ENCODE data around the gene CDH3. TPM values are rescaled to one million over a fixed set of nuclear protein-coding genes. Genes with fewer than 3 reads are reported as not detected.

Gene CDH3
- polyA plus RNA-seq, 1 experiment: not detected

GRCh38 chr16:68676113-68676860 lies 31.2 kb downstream of the CDH3 start:
- H3K4me3 ChIP-seq (ENCODE audit: low read depth, low read length): no peak overlapping the region
- TF ChIP-seq CTCF (IDR thresholded peaks at IDR 0.05; ENCODE audit: low read depth, low read length): no peak
- no peak overlapping the region for H3K27ac ChIP-seq (ENCODE audit: low read depth, low read length)
- CTCF ChIA-PET: interaction anchor here (0.5 to 1.2 kb wide), 2 partner anchors 13 to 226 kb away, joined by 3 to 6 read pairs; no protein-coding TSS in a partner anchor
- H3K9me3 ChIP-seq (ENCODE audit: control insufficient read depth, insufficient read depth, low read length): no peaks in the 10 kb centered on the region
- POLR2A ChIA-PET: interaction anchor here (0.6 kb wide), 1 partner anchor 171 kb away, joined by 7 read pairs; no protein-coding TSS in a partner anchor
- DNase-seq (ENCODE audit: low read depth, low spot score): no peak
- no peaks in the 10 kb centered on the region for H3K27me3 ChIP-seq (ENCODE audit: control insufficient read depth, insufficient read depth, low read length)

GRCh38 chr16:68681038-68681437 lies 35.9 kb downstream of the CDH3 start:
- no peak for DNase-seq (ENCODE audit: low read depth, low spot score)
- no peak for TF ChIP-seq CTCF (IDR thresholded peaks at IDR 0.05; ENCODE audit: low read depth, low read length)
- Histone ChIP-seq H3K27ac (ENCODE audit: low read depth, low read length) (no peak overlapping the region), H3K9me3 (ENCODE audit: control insufficient read depth, insufficient read depth, low read length) (peaks cover 5% of the 10 kb centered on the region; the same call in 1 of the 2 replicates), H3K27me3 (ENCODE audit: control insufficient read depth, insufficient read depth, low read length) (no peaks in the 10 kb centered on the region), H3K4me3 (ENCODE audit: low read depth, low read length) (no peak overlapping the region)
- ChIA-PET POLR2A (no interaction called here), CTCF (no interaction called here)

- peaks cover 5% of the 10 kb centered on the region; the same call in 1 of the 2 replicates for H3K9me3 ChIP-seq (ENCODE audit: control insufficient read depth, insufficient read depth, low read length)
- TF ChIP-seq CTCF (IDR thresholded peaks at IDR 0.05; ENCODE audit: low read depth, low read length): no peak
- CTCF ChIA-PET: no interaction called here
- DNase-seq (ENCODE audit: low read depth, low spot score): no peak
- no peak overlapping the region for H3K27ac ChIP-seq (ENCODE audit: low read depth, low read length)
- no peaks in the 10 kb centered on the region for H3K27me3 ChIP-seq (ENCODE audit: control insufficient read depth, insufficient read depth, low read length)
- POLR2A ChIA-PET: no interaction called here
- H3K4me3 ChIP-seq (ENCODE audit: low read depth, low read length): no peak overlapping the region
These were observed 40.8 kb downstream of the CDH3 start for GRCh38 chr16:68685685-68686478.

- no peak for DNase-seq (ENCODE audit: low read depth, low spot score)
- no peaks in the 10 kb centered on the region for H3K27me3 ChIP-seq (ENCODE audit: control insufficient read depth, insufficient read depth, low read length)
- POLR2A ChIA-PET: no interaction called here
- H3K9me3 ChIP-seq (ENCODE audit: control insufficient read depth, insufficient read depth, low read length): peaks cover 5% of the 10 kb centered on the region; the same call in 1 of the 2 replicates
- H3K27ac ChIP-seq (ENCODE audit: low read depth, low read length): no peak overlapping the region
- CTCF ChIA-PET: no interaction called here
- no peak overlapping the region for H3K4me3 ChIP-seq (ENCODE audit: low read depth, low read length)
- TF ChIP-seq CTCF (IDR thresholded peaks at IDR 0.05; ENCODE audit: low read depth, low read length): no peak
These were observed 41.8 kb downstream of the CDH3 start for GRCh38 chr16:68686905-68687304.

GRCh38 chr16:68689921-68690320 lies 44.8 kb downstream of the CDH3 start:
- Histone ChIP-seq H3K4me3 (ENCODE audit: low read depth, low read length) (no peak overlapping the region), H3K27me3 (ENCODE audit: control insufficient read depth, insufficient read depth, low read length) (no peaks in the 10 kb centered on the region), H3K27ac (ENCODE audit: low read depth, low read length) (no peak overlapping the region), H3K9me3 (ENCODE audit: control insufficient read depth, insufficient read depth, low read length) (peaks cover 5% of the 10 kb centered on the region; the same call in 1 of the 2 replicates)
- ChIA-PET CTCF (no interaction called here), POLR2A (no interaction called here)
- no peak for DNase-seq (ENCODE audit: low read depth, low spot score)
- no peak for TF ChIP-seq CTCF (IDR thresholded peaks at IDR 0.05; ENCODE audit: low read depth, low read length)
